Subcutaneous adipose tissue (tissue), 4 donors: ENCODE measurements around the gene MRPL36. TPM values are rescaled to one million over a fixed set of nuclear protein-coding genes. Genes with fewer than 3 reads are reported as not detected.

Experiments
- CTCF ChIP-seq: fragments of 450-650 bp; IDR thresholded peaks from one replicate; pipeline ENCODE4 v1.5.1; 2016; ENCODE audit warnings: low read depth, mild to moderate bottlenecking, control low read depth, antibody characterized with exemption, moderate library complexity
- total RNA-seq, 4 donors: library from RNA; depleted of rRNA; stranded (reverse); fragments of >200 nt; gene quantifications; one replicate each; pipeline ENCODE4 v1.1.0, GENCODE V29; 2016

The MRPL36 gene
- total RNA-seq, 4 donors from 2014 or later: 27.9 to 56.1 (median 42.7) TPM

DNA sequence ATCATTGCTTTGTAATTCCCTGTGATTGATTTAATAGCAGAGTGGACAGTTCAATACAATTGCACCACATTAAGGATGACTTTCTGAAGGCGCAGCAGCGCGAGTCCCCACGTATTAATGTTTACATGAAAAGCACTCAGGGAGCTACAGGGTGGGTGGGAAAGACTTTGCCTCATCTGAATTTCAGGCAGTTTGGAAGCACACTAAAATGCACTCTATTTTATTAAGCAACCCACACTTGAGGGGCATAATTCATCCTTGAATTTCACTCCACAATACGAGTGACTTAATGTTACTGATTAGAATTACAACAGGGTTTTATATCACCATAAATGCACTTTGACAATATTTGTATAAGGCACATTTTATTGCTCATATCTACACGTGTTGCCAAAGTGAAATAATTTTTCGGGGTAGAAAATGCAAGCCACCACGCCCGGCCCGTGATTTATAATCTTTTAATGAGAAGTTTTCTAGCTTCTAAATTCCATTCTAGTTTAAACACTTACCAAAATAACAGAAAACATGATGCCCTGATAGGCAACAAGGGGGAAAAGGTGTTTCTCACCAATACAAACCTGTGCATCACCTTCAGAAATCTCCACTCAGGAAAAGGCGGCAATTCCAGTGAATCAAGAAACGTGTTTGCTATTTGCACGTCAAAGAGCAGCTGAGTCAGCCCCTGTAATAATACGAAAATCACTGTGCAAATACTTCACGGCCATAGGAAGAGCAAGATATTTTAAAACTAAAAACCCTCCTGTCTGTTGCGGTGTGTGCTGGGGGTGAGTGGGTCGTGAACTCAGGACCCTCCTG lies 42.6 kb upstream of the MRPL36 start:
- TF ChIP-seq CTCF: no peak

DNA sequence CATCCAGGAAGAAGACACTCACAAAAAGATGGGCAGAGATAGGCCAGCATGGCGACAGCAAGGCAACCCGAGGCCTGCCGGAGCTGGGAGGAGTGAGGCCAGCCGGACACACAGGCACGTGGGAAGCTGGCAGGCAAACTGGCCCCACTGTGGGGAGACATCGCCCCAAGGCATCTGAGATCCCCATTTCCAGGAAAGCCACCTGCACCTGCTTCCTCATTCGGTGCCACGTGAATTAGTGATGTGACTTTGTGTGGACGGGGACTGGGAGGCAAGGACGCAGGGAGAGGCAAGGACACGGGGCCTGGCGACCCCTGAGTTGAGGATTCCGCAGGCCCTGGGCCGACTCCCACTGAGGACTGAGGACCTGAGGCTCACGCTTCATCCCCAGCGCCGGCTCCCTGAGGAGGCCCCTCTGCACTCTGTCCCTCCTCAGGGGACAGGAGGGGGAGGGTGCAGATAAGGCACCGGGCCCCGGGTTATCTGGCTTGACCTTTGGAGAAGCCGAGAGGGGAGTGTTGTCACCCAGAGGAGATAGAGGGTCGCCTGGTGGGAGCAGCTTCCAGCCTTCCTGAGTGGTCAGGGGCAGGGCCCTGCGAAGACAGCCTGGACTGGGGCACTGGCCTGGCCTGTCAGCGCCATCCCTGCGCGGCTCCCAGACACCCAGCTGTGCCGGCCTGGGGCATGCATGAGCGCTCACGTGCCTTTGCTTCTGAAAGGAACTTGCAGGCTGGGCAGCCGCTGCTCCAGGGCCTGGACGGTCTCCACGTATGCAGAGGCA lies 41.3 kb upstream of the MRPL36 start:
- TF ChIP-seq CTCF: no peak

DNA sequence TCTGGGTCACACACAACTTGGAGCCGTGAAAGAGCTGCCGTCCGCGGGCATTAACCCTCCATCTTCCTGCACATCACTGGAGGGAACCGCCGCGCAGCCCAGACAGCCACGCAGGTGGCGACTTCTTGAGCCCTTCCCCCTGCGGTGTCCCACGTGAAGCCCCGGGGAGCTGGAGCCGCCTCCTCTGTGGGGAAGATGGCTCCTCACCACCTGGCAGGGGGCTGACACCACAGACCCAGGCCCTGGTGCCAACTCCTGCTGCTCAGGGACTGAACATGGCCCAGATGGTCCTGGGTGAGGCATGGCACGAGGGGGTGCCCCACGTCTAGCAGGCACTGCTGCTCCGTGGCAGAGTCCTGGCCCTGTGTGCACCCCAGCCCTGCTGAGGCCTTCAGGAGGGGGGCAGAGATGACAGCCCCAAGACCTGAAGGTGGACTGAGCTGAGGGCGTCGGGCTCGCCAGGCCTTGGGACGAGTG lies 40.5 kb upstream of the MRPL36 start:
- no peak for TF ChIP-seq CTCF

DNA sequence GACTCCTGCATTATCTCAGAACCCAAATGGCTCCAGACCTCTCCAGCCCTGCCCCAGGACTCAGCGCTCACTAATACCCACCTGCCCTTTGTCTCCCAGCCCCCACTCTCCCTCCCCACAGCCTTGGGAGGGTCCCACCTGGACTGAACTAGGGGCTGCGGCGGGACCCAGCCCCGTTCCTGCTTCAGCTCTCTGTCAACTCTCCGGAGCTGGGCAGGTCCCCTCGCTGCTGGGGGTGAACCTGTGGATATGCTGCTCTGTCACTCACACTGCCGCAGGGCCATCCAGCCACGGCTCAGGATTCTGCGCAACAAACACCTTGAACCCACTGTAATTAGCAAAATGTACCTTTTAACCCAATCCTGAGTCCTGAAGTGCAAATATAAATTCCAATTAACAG lies 38.4 kb upstream of the MRPL36 start:
- TF ChIP-seq CTCF: no peak

- TF ChIP-seq CTCF: no peak
Observed at GRCh38 chr5:1836891-1837880, 37.5 kb upstream of the MRPL36 start.

DNA sequence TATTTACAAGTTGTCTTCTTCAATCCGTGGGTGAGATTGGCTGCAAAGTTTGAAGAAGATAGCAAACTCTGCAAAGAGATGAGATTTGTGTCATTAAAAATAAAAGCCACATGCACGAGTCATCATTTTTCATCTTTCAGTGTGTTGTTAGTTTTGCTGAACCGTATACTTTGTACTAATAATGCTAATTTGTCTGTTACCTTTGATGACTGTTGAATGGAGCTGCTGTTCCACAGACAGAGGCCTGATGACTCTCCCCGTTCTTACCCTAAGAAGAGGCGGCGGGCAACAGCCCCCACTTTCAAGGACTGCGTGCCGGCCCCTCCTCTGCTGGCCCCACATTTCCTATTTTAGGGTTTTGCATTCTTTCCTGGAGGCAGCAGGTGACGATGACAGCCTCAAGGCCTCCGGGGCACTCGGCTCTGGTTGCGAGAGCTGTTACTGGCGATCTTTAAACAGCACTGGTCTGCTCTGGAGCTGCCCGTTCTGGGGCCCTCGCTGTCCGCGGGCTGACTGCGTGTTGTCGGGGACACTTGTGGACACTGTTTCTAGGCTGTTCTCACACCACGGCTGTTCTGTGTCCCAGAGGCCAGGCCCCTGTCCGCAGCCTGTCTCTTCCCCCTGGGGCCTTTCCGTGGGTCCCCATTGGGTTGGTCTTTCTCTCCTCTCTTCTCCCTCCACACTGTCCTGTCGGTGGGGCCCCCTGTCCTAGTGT lies 36.7 kb upstream of the MRPL36 start:
- no peak for TF ChIP-seq CTCF
